Activated CD4-positive, alpha-beta memory T cell treated with anti-CD3 and anti-CD28 coated beads, Interleukin-2, amount 10 ng/mL, durations not matched to agents 7 days and 5 days (primary cell): ENCODE data around the gene TMEM171. TPM values are rescaled to one million over a fixed set of nuclear protein-coding genes. Genes with fewer than 3 reads are reported as not detected.

ENCODE experiments used
- CTCF ChIA-PET: fragments of 350-600 bp; sonication (Branson Sonifier 250); formaldehyde crosslinking; loops from one replicate; lab custom pipeline; 2021; ENCODE audit warnings: antibody characterized with exemption, inconsistent platforms; lab: Charles Lee
- POLR2A ChIA-PET: fragments of 350-600 bp; sonication (Branson Sonifier 250); formaldehyde crosslinking; loops from one replicate; lab custom pipeline; 2021; ENCODE audit warnings: antibody characterized with exemption; lab: Charles Lee
- DNase-seq: peaks from one replicate; pipeline ENCODE4 v3.0.0-alpha.2; 2020
- H3K27ac Mint-ChIP-seq: one replicate; pipeline ENCODE4 v1.8.0; 2021; ENCODE audit warnings: mild to moderate bottlenecking, mixed read lengths
- H3K27me3 Mint-ChIP-seq: one replicate; pipeline ENCODE4 v1.8.0; 2021; ENCODE audit warnings: mixed read lengths
- H3K36me3 Mint-ChIP-seq: one replicate; pipeline ENCODE4 v1.8.0; 2021; ENCODE audit warnings: low read depth, mixed read lengths
- H3K4me1 Mint-ChIP-seq: one replicate; pipeline ENCODE4 v1.8.0; 2021; ENCODE audit warnings: mixed read lengths
- H3K4me3 Mint-ChIP-seq: one replicate; pipeline ENCODE4 v1.8.0; 2021; ENCODE audit warnings: mild to moderate bottlenecking, mixed read lengths
- H3K9me3 Mint-ChIP-seq: one replicate; pipeline ENCODE4 v1.8.0; 2021; ENCODE audit warnings: mixed read lengths
- total RNA-seq, 2 experiments: library from RNA; stranded (reverse); gene quantifications; one replicate each; pipeline ENCODE4 v1.2.3, GENCODE V29; 2021

The TMEM171 gene
- total RNA-seq, 2 experiments from 2014 or later, result not detected

DNA sequence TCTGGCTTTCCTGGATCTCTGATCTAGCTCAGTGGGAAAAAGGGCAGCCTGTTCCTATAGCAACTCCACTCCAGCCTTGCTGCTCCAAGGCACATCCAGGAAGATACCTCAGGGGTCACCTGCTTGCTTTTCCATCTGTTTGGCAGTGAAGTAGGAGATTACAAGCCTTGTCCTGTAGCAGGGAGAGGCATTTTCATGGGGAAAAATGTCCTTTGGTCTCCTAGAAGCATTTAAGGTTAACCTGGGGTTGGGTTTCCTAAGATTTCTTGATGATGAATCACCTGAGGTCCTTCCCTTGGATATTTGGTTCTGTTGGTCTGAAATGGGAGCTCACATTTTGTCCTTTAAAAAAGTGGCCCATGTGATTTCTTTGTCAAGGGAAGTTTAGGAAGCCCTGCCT lies 51.1 kb downstream of the TMEM171 start:
- POLR2A ChIA-PET, result no interaction called here
- no peaks in the 10 kb centered on the region for H3K36me3 Mint-ChIP-seq

GRCh38 chr5:73172951-73173350 lies 52.6 kb downstream of the TMEM171 start, which contains the start of gene TMEM174:
Gene TMEM174 (plus strand): TSS chr5:73173193. CDS start chr5:73173244, 51 bp downstream.
- ChIA-PET POLR2A (no interaction called here), CTCF (interaction anchor here (1.6 kb wide), 1 partner anchor 83 kb away, joined by 3 read pairs; no protein-coding TSS in a partner anchor)
- H3K27me3 Mint-ChIP-seq, result peaks cover 71% of the 10 kb centered on the region
- no peak within 1 kb of the TSS for H3K27ac Mint-ChIP-seq
- H3K9me3 Mint-ChIP-seq, result no peaks in the 10 kb centered on the region
- H3K36me3 Mint-ChIP-seq, result no peaks in the 10 kb centered on the region
- H3K4me3 Mint-ChIP-seq, result no peak within 1 kb of the TSS
- H3K4me1 Mint-ChIP-seq, result no peaks in the 10 kb centered on the region
- no peak for DNase-seq

More for the DNA sequence above, 51.1 kb downstream of the TMEM171 start:
- H3K27ac Mint-ChIP-seq, result no peak overlapping the region
- no peaks in the 10 kb centered on the region for H3K4me1 Mint-ChIP-seq
- CTCF ChIA-PET, result interaction anchor here (0.8 to 1.6 kb wide), 7 partner anchors 11 to 394 kb away, joined by 3 to 6 read pairs (median 3); partner anchors contain the start of gene UTP15
- peaks cover 74% of the 10 kb centered on the region for H3K27me3 Mint-ChIP-seq
- H3K9me3 Mint-ChIP-seq, result no peaks in the 10 kb centered on the region
- DNase-seq, result no peak
- H3K4me3 Mint-ChIP-seq, result no peak overlapping the region

DNA sequence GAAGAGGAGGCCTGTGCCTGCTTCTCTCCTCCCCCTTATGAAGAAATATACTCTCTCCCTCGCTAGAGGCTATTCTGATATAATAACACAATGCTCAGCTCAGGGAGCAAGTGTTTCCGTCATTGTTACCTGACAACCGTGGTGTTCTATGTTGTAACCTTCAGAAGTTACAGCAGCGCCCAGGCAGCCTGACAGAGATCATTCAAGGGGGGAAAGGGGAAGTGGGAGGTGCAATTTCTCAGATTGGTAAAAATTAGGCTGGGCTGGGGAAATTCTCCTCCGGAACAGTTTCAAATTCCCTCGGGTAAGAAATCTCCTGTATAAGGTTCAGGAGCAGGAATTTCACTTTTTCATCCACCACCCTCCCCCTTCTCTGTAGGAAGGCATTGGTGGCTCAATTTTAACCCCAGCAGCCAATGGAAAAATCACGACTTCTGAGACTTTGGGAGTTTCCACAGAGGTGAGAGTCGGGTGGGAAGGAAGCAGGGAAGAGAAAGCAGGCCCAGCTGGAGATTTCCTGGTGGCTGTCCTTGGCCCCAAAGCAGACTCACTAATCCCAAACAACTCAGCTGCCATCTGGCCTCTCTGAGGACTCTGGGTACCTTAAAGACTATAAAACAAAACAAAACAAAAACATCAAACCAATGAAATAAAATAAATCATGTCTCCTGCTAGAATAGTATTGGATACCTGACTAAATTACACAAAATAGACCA lies 53.9 kb downstream of the TMEM171 start:
- POLR2A ChIA-PET, result no interaction called here
- H3K27me3 Mint-ChIP-seq, result peaks cover 73% of the 10 kb centered on the region

DNA sequence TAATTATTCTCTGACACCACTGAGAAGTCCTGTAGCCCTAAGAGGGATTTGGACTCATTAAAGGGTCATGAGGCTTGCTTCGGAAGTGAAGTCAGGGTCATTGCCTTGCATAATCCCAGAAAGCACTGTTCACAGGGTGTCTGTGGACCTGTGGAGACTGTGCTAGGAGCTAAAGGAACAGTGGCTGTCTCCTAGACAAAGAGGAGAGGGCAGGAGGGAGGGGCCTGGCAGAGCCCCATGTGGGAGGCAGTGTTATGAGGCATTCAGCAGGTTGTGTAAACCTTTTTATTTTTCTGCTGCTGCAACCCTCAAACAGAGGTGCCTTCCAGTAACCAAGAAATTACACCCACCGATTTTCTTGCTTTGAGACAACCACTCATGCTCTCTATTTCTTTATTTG lies 55.9 kb downstream of the TMEM171 start:
- DNase-seq, result no peak
- H3K36me3 Mint-ChIP-seq, result no peaks in the 10 kb centered on the region

More for the DNA sequence above, 53.9 kb downstream of the TMEM171 start:
- Mint-ChIP-seq H3K4me3 (no peak overlapping the region), H3K27ac (no peak overlapping the region), H3K4me1 (no peaks in the 10 kb centered on the region), H3K9me3 (no peaks in the 10 kb centered on the region), H3K36me3 (no peaks in the 10 kb centered on the region)
- CTCF ChIA-PET, result no interaction called here
- DNase-seq, result no peak

DNA sequence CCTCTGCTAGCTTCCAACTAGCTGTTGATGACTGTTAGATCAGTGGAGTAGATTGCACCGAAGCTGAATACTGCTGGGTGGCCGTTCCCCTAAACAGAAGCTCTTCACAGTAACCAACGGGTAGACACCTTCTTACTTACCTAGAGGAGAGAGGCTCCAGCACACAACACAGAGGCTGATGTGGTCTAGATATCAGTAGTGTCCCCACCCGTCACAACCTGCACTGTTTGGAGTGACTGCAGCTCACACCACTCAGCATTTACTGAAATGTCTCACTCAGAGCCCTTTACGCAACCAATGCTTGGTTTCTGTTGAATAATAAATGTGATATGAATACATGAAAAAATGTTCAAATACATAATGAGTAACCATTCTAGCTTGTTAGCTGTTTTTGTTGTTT lies 57.9 kb downstream of the TMEM171 start:
- Mint-ChIP-seq H3K27ac (no peak overlapping the region), H3K36me3 (no peaks in the 10 kb centered on the region), H3K27me3 (peaks cover 68% of the 10 kb centered on the region), H3K9me3 (no peaks in the 10 kb centered on the region), H3K4me3 (no peak overlapping the region), H3K4me1 (no peaks in the 10 kb centered on the region)
- no peak for DNase-seq
- ChIA-PET CTCF (no interaction called here), POLR2A (interaction anchor here (0.7 kb wide), 1 partner anchor 25 kb away, joined by 3 read pairs; no protein-coding TSS in a partner anchor)

More for the DNA sequence above, 55.9 kb downstream of the TMEM171 start:
- Mint-ChIP-seq H3K4me1 (no peaks in the 10 kb centered on the region), H3K9me3 (no peaks in the 10 kb centered on the region), H3K27ac (no peak overlapping the region), H3K4me3 (no peak overlapping the region), H3K27me3 (peaks cover 76% of the 10 kb centered on the region)
- POLR2A ChIA-PET, result no interaction called here
- CTCF ChIA-PET, result no interaction called here

DNA sequence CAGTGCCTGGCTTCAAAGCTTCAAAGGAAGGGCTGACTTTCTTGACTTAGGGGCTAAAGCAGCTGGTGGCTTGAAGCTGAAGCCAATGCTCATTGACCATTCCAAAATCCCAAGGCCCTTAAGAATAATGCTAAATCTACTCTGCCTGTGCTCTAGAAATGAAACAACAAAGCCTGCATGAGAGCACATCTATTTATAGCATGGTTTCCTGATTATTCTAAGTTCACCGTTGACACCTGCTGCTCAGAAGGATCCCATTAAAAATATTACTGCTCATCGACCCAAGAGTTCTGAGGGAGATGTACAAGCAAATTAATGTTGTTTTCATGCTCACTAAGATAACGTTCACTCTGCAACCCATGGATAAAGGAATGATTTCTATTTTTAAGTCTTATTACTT lies 59.4 kb downstream of the TMEM171 start:
- CTCF ChIA-PET, result no interaction called here
- POLR2A ChIA-PET, result no interaction called here
- no peaks in the 10 kb centered on the region for H3K4me1 Mint-ChIP-seq
- peaks cover 70% of the 10 kb centered on the region for H3K27me3 Mint-ChIP-seq
- H3K9me3 Mint-ChIP-seq, result no peaks in the 10 kb centered on the region
- no peak overlapping the region for H3K27ac Mint-ChIP-seq
- H3K36me3 Mint-ChIP-seq, result peaks cover 3% of the 10 kb centered on the region
- no peak for DNase-seq
- H3K4me3 Mint-ChIP-seq, result no peak overlapping the region

DNA sequence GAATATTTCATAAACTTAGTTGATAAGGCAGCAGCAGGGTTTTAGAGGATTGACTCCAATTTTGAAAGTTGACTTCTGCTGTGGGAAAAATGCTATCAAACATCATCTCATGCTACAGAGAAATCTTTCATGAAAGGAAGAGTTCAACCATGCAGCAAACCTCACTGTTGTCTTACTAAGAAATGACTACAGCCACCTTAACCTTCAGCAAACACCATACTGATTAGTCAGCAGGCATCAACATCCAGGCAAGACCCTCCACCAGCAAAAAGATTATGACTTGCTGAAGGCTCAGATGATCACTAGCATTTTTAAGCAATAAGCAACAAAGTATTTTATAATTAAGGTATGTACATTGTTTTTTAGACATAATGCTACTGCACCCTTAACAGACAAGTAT lies 60.2 kb downstream of the TMEM171 start:
- ChIA-PET CTCF (no interaction called here), POLR2A (no interaction called here)
- Mint-ChIP-seq H3K4me1 (no peaks in the 10 kb centered on the region), H3K27ac (no peak overlapping the region), H3K9me3 (no peaks in the 10 kb centered on the region), H3K36me3 (peaks cover 3% of the 10 kb centered on the region), H3K4me3 (no peak overlapping the region), H3K27me3 (peaks cover 66% of the 10 kb centered on the region)
- no peak for DNase-seq

Other genes with a start within 250 kb of the TMEM171 start
- 1 to 10 TPM; 3.1 to 3.5 TPM for gene FCHO2, start 164.5 kb upstream of the TMEM171 start, total RNA-seq
- gene TMEM174, start 52.6 kb downstream of the TMEM171 start, total RNA-seq, result not detected